Transverse colon (tissue), 4 donors: Measurements from ENCODE around the gene RBM20. TPM values are rescaled to one million over a fixed set of nuclear protein-coding genes. Genes with fewer than 3 reads are reported as not detected.

Source experiments
- DNase-seq: peaks from one replicate; pipeline ENCODE4 v3.0.0-alpha.2; 2019
- H3K27ac ChIP-seq, 4 donors: fragments of 200-600 bp; sonication (generic); 2 replicates each; pipeline ENCODE4 v1.5.1; 2016 to 2018; ENCODE audit warnings: inconsistent platforms in 4 of 4
- H3K27me3 ChIP-seq: fragments of 200-600 bp; sonication (generic); 2 replicates; pipeline ENCODE4 v1.5.1; 2017; ENCODE audit warnings: inconsistent platforms
- H3K36me3 ChIP-seq, 4 donors: fragments of 200-600 bp; sonication (generic); 2 replicates each; pipeline ENCODE4 v1.5.1; 2017 to 2019; ENCODE audit warnings: inconsistent platforms in 4 of 4
- H3K4me1 ChIP-seq, 4 donors: fragments of 200-600 bp; sonication (generic); 2 replicates each; pipeline ENCODE4 v1.5.1; 2017 to 2020; ENCODE audit warnings: inconsistent platforms in 4 of 4
- H3K4me3 ChIP-seq, 4 donors: fragments of 200-600 bp; sonication (generic); 1 replicate in 1 of 4; 2 replicates in 3 of 4; pipeline versions ENCODE4 v1.5.1 to v1.6.1; 2017 to 2019; ENCODE audit warnings: inconsistent platforms in 4 of 4
- H3K9me3 ChIP-seq, 2 donors: fragments of 200-600 bp; sonication (generic); 2 replicates each; pipeline ENCODE4 v1.5.1; 2017 to 2019; ENCODE audit warnings: inconsistent platforms in 2 of 2
- CTCF ChIP-seq, 5 experiments: fragments of 200-600 bp in 3 of 5; fragments of 450-650 bp in 2 of 5; sonication (generic) in 3 of 5; IDR thresholded peaks; 1 replicate in 2 of 5; 2 replicates in 3 of 5; pipeline ENCODE4 v1.5.1; 2016 to 2017; ENCODE audit warnings: antibody characterized with exemption in 5 of 5, inconsistent platforms in 3 of 5, mild to moderate bottlenecking in 2 of 5, moderate library complexity in 1 of 5
- EP300 ChIP-seq: sonication (generic); formaldehyde crosslinking; IDR thresholded peaks from one replicate; pipeline ENCODE4 v1.6.1; 2017; ENCODE audit warnings: antibody characterized with exemption, low read depth
- POLR2A ChIP-seq: fragments of 450-650 bp; IDR thresholded peaks from one replicate; pipeline ENCODE4 v1.6.1; 2016; ENCODE audit warnings: antibody characterized with exemption, mild to moderate bottlenecking, moderate library complexity
- POLR2AphosphoS5 ChIP-seq, 3 donors: sonication (generic); formaldehyde crosslinking; IDR thresholded peaks; one replicate each; pipeline ENCODE4 v1.6.1; 2016; ENCODE audit warnings: antibody characterized with exemption in 3 of 3
- WGBS, 2 donors: methylation state at CpG; one replicate each; pipeline ENCODE4 v1.1.5; 2018; ENCODE audit warnings: low coverage in 1 of 2; 5-methylcytosine and 5-hydroxymethylcytosine counted together
- in situ Hi-C, 4 donors: fragments of 200-750 bp; cut with MboI; loops; one replicate each; pipeline versions ENCODE4 v1.15.0 to v1.15.1; 2017; ENCODE audit warnings: low sequenced_read_pairs in 3 of 4, low pct_ligation_motif_present in 1 of 4, low pct_unique_long_range_greater_than_20kb in 1 of 4
- intact Hi-C: fragments of 100-400 bp; cut with DNase I; formaldehyde crosslinking; loops from one replicate; pipeline ENCODE4 v1.15.1; 2023; ENCODE audit warnings: low total_unique reads
- total RNA-seq, 4 donors: library from RNA; depleted of rRNA; stranded (reverse); fragments of >200 nt; gene quantifications; one replicate each; pipeline ENCODE4 v1.1.0, GENCODE V29; 2016

The RBM20 gene
- total RNA-seq, 4 donors from 2014 or later: 1.2 to 10.5 (median 2.9) TPM

- in situ Hi-C loops (no loop called here), intact Hi-C loops (loop anchor here (10.0 kb wide), 1 partner anchor 45 kb away; the partner anchor contains the start of gene PDCD4)
- TF ChIP-seq POLR2AphosphoS5 (IDR thresholded peaks at IDR 0.05): no peak
- TF ChIP-seq POLR2A: no peak
- no peak for TF ChIP-seq CTCF (IDR thresholded peaks at IDR 0.05)
- TF ChIP-seq EP300: no peak
- Histone ChIP-seq H3K9me3 (no peaks in the 10 kb centered on the region), H3K27me3 (no peaks in the 10 kb centered on the region), H3K27ac (peak overlapping the region; percentile 25 to 87 (median 80)), H3K36me3 (no peaks in the 10 kb centered on the region), H3K4me3 (no peak overlapping the region), H3K4me1 (peaks cover 11 to 43% (median 17%) of the 10 kb centered on the region in 4 donors)
- DNase-seq: no peak
- WGBS, 2 donors: 85 to 90% methylated on average over 4 to 11 of the region's 11 CpGs
Observed at GRCh38 chr10:110829721-110830410, 185.7 kb downstream of the RBM20 start.

GRCh38 chr10:110833234-110833940, 189.3 kb downstream of the RBM20 start:
- no peaks in the 10 kb centered on the region for H3K9me3 ChIP-seq
- 83 to 89% methylated on average over 2 to 13 of the region's 13 CpGs for WGBS, 2 donors
- no peak overlapping the region for H3K4me3 ChIP-seq
- intact Hi-C loops (no loop called here), in situ Hi-C loops (no loop called here)
- no peak overlapping the region for H3K27ac ChIP-seq
- TF ChIP-seq POLR2AphosphoS5 (IDR thresholded peaks at IDR 0.05) (no peak), POLR2A (no peak), CTCF (IDR thresholded peaks at IDR 0.05) (no peak), EP300 (no peak)
- H3K36me3 ChIP-seq: no peaks in the 10 kb centered on the region
- H3K4me1 ChIP-seq: peaks cover 31 to 54% (median 38%) of the 10 kb centered on the region in 4 donors
- no peak for DNase-seq
- H3K27me3 ChIP-seq: no peaks in the 10 kb centered on the region

- Histone ChIP-seq H3K4me1 (peaks cover 32 to 55% (median 42%) of the 10 kb centered on the region in 4 donors), H3K4me3 (no peak overlapping the region), H3K36me3 (no peaks in the 10 kb centered on the region), H3K27me3 (no peaks in the 10 kb centered on the region), H3K27ac (peak overlapping the region; percentile 80 to 91 (median 90)), H3K9me3 (no peaks in the 10 kb centered on the region)
- no peak for DNase-seq
- in situ Hi-C loops: no loop called here
- TF ChIP-seq POLR2A (no peak), CTCF (IDR thresholded peaks at IDR 0.05) (no peak), EP300 (no peak), POLR2AphosphoS5 (IDR thresholded peaks at IDR 0.05) (no peak)
- intact Hi-C loops: no loop called here
- 78 to 95% methylated on average over 6 to 14 of the region's 14 CpGs for WGBS, 2 donors
Observed at GRCh38 chr10:110833941-110834628, 189.9 kb downstream of the RBM20 start.
